SU-DHL-6 (cell line): ENCODE measurements around the gene GPR85.
"Not testable (repeated sequence)": the region's sequence is repeated elsewhere in the genome, so short reads cannot be mapped to it uniquely, and the experiment has no call there.

Source experiments
- H2AFZ ChIP-seq: fragments of 200-600 bp; sonication (generic); 2 replicates; pipeline ENCODE4 v1.6.1; 2014; ENCODE audit warnings: low read depth, mild to moderate bottlenecking, moderate library complexity, mixed read lengths, antibody characterized with exemption, low read length; ENCODE audit not compliant: severe bottlenecking
- H3F3A ChIP-seq: fragments of 200-600 bp; shearing (Covaris generic); 2 replicates; pipeline ENCODE4 v1.6.0; 2016; ENCODE audit warnings: antibody characterized with exemption, mild to moderate bottlenecking; ENCODE audit not compliant: insufficient read depth
- H3K27ac ChIP-seq: fragments of 200-600 bp; sonication (generic); 2 replicates; pipeline ENCODE4 v1.5.1; 2016; ENCODE audit warnings: low read depth, mild to moderate bottlenecking, low read length, moderate library complexity, mixed read lengths
- H3K27me3 ChIP-seq: fragments of 200-600 bp; sonication (generic), shearing (Covaris generic); 2 replicates; pipeline ENCODE4 v1.6.0; 2014; ENCODE audit warnings: mild to moderate bottlenecking, low read length
- H3K36me3 ChIP-seq: fragments of 200-600 bp; sonication (generic); 2 replicates; pipeline ENCODE4 v1.6.1; 2014; ENCODE audit warnings: mild to moderate bottlenecking, low read length, mixed read lengths
- H3K4me2 ChIP-seq: fragments of 300-600, 200-600 bp; shearing (Covaris generic), sonication (generic); 2 replicates; pipeline ENCODE4 v1.6.0; 2014; ENCODE audit warnings: low read length, low read depth, mild to moderate bottlenecking; ENCODE audit not compliant: poor library complexity, severe bottlenecking
- H3K4me3 ChIP-seq: fragments of 200-600 bp; sonication (generic); 2 replicates; pipeline ENCODE4 v1.5.1; 2014; ENCODE audit warnings: antibody characterized with exemption, low read length, mild to moderate bottlenecking, mixed read lengths; ENCODE audit not compliant: insufficient read depth, poor library complexity, severe bottlenecking
- H3K79me2 ChIP-seq: fragments of 200-600 bp; sonication (generic); 2 replicates; pipeline ENCODE4 v1.6.1; 2014; ENCODE audit warnings: mild to moderate bottlenecking, low read length, moderate library complexity; ENCODE audit not compliant: insufficient read depth
- H3K9ac ChIP-seq: fragments of 200-600 bp; sonication (generic); 2 replicates; pipeline ENCODE4 v1.7.0; 2014; ENCODE audit warnings: mild to moderate bottlenecking, low read length
- H3K9me2 ChIP-seq: fragments of 200-600 bp; sonication (generic); replicated peaks from 2 replicates; pipeline ENCODE4 v1.6.1; 2014; ENCODE audit warnings: low read length; ENCODE audit not compliant: insufficient read depth
- H3K9me3 ChIP-seq: fragments of 200-600 bp; sonication (generic); 2 replicates; pipeline ENCODE4 v1.6.1; 2014; ENCODE audit warnings: low read length, mixed read lengths; ENCODE audit not compliant: insufficient read depth
- H4K20me1 ChIP-seq: fragments of 200-600 bp; sonication (generic); 2 replicates; pipeline ENCODE4 v1.6.1; 2014; ENCODE audit warnings: low read depth, mild to moderate bottlenecking, antibody characterized with exemption, low read length, moderate library complexity, mixed read lengths
- EZH2phosphoT487 ChIP-seq: fragments of 200-600 bp; sonication (generic), shearing (Covaris generic); conservative IDR thresholded peaks from 2 replicates; pipeline ENCODE4 v1.6.1; 2018; ENCODE audit warnings: mild to moderate bottlenecking, antibody characterized with exemption, low read length, moderate library complexity, mixed read lengths
- TF ChIP-seq, protein P1 (sequence below): fragments of 200-600 bp; sonication (generic); IDR thresholded peaks from one replicate; pipeline ENCODE4 v1.5.1; 2017; ENCODE audit warnings: antibody characterized with exemption, mild to moderate bottlenecking, low read length, moderate library complexity; ENCODE audit not compliant: insufficient read depth, poor library complexity, severe bottlenecking

The GPR85 gene

DNA sequence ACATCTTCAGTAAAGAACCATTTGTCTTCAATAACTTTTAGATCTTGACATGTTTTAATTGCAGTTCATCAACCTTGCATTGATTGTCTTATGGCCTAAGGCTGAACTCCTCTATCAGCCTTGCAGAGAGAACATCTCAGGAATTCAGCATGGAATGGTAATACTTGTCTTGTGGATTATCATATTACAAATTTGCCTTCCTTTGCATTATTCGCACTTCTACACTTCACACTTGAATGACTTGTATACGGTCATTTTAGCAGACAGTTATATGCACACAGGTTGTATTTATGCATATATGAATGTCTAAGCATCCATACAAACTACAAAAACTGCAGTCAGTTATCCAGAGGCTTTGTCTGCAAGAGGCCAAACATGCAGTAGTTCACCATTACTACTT, 31.7 kb downstream of the GPR85 start:
- Histone ChIP-seq H4K20me1 (no peaks in the 10 kb centered on the region), H3K9me2 (no peaks in the 10 kb centered on the region)

DNA sequence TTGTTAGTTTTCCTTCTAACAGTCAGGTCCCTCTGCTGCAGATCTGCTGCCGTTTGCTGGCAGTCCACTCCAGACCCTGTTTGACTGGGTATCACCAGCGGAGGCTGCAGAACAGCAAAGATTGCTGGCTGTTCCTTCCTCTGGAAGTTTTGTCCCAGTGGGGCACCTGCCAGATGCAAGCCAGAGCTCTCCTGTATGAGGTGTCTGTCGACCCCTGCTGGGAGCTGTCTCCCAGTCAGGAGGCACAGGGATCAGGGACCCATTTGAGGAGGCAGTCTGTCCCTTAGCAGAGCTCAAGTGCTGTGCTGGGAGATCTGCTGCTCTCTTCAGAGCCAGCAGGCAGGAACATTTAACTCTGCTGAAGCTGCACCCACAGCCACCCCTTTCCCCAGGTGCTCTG, 32.4 kb downstream of the GPR85 start:
- not testable (repeated sequence) for H3K36me3 ChIP-seq, H3K9ac ChIP-seq, H3K4me2 ChIP-seq, H4K20me1 ChIP-seq, H3K27ac ChIP-seq, H3K27me3 ChIP-seq, H3K9me2 ChIP-seq, H3K79me2 ChIP-seq, H3F3A ChIP-seq, H2AFZ ChIP-seq, H3K9me3 ChIP-seq, H3K4me3 ChIP-seq

More for the DNA sequence above, 31.7 kb downstream of the GPR85 start:
- Histone ChIP-seq H2AFZ (no peak overlapping the region), H3K36me3 (no peaks in the 10 kb centered on the region), H3K9me3 (no peaks in the 10 kb centered on the region), H3K27me3 (no peaks in the 10 kb centered on the region), H3K9ac (no peak overlapping the region), H3K27ac (no peak overlapping the region), H3K4me3 (no peak overlapping the region), H3K4me2 (no peak overlapping the region), H3K79me2 (no peaks in the 10 kb centered on the region), H3F3A (no peaks in the 10 kb centered on the region)
- no peak for TF ChIP-seq EZH2phosphoT487
- TF ChIP-seq, protein P1, sequence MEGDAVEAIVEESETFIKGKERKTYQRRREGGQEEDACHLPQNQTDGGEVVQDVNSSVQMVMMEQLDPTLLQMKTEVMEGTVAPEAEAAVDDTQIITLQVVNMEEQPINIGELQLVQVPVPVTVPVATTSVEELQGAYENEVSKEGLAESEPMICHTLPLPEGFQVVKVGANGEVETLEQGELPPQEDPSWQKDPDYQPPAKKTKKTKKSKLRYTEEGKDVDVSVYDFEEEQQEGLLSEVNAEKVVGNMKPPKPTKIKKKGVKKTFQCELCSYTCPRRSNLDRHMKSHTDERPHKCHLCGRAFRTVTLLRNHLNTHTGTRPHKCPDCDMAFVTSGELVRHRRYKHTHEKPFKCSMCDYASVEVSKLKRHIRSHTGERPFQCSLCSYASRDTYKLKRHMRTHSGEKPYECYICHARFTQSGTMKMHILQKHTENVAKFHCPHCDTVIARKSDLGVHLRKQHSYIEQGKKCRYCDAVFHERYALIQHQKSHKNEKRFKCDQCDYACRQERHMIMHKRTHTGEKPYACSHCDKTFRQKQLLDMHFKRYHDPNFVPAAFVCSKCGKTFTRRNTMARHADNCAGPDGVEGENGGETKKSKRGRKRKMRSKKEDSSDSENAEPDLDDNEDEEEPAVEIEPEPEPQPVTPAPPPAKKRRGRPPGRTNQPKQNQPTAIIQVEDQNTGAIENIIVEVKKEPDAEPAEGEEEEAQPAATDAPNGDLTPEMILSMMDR, result no peak

DNA sequence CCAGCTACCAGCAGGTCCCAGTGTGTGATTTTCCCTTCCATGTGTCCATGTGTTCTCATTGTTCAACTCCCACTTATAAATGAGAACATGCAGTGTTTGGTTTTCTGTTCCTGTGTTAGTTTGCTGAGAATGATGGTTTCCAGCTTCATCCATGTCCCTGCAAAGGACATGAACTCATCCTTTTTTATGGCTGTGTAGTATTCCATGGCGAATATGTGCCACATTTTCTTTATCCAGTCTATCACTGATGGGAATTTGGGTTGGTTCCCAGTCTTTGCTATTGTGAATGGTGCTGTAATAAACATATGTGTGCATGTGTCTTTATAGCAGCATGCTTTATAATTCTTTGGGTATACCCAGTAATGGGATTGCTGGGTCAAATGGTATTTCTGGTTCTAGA, 37.4 kb downstream of the GPR85 start:
- not testable (repeated sequence) for H3K79me2 ChIP-seq, H3K9ac ChIP-seq, H3K4me2 ChIP-seq, H2AFZ ChIP-seq, H3K9me2 ChIP-seq, H3K9me3 ChIP-seq, H3K27me3 ChIP-seq, H3F3A ChIP-seq, H4K20me1 ChIP-seq, H3K27ac ChIP-seq, H3K4me3 ChIP-seq, H3K36me3 ChIP-seq

DNA sequence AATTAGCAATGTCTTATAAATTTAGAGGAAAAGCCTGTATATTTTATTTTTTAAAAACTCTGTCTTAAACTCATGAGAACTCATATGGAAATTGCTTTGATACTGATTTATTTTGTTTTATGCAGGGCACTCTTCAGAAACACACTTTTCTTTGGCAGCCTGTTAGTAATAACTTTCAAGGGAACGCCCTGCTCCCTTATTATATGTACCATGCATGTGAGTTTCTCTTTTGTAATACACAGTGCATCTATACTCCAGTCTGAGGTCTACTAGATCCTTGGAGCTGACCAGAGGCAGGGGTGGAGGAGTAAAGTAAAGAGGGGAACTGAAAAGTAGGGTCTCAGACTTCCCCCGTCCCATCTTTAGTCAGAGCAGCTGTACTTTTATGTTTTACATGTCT, 40.2 kb downstream of the GPR85 start:
- no peak for TF ChIP-seq EZH2phosphoT487
- TF ChIP-seq, protein P1, result no peak
- H3K27me3 ChIP-seq, result no peaks in the 10 kb centered on the region

More for the DNA sequence above, 40.2 kb downstream of the GPR85 start:
- no peaks in the 10 kb centered on the region for H3K9me3 ChIP-seq
- no peaks in the 10 kb centered on the region for H3K79me2 ChIP-seq
- no peaks in the 10 kb centered on the region for H3K36me3 ChIP-seq
- no peaks in the 10 kb centered on the region for H3K9me2 ChIP-seq
- no peak overlapping the region for H2AFZ ChIP-seq
- H3K9ac ChIP-seq, result no peak overlapping the region
- no peak overlapping the region for H3K27ac ChIP-seq
- no peak overlapping the region for H3K4me2 ChIP-seq
- H4K20me1 ChIP-seq, result no peaks in the 10 kb centered on the region
- no peaks in the 10 kb centered on the region for H3F3A ChIP-seq
- H3K4me3 ChIP-seq, result no peak overlapping the region
